Epithelial cell of esophagus (primary cell): ENCODE data around the gene EXOC3L2.

Experiments used
- DNase-seq: peaks from one replicate; pipeline ENCODE4 v3.0.0; 2010; ENCODE audit warnings: low read depth
- H3K4me3 ChIP-seq: 2 replicates; pipeline ENCODE4 v1.5.1; 2011; ENCODE audit warnings: mild to moderate bottlenecking, low read length, control low read depth
- CTCF ChIP-seq: IDR thresholded peaks from 2 replicates; pipeline ENCODE4 v1.5.1; 2011; ENCODE audit warnings: low read depth, mild to moderate bottlenecking, low read length, control low read depth, inconsistent platforms; ENCODE audit not compliant: insufficient read depth; ENCODE audit errors: missing control alignments

Gene EXOC3L2

GRCh38 chr19:45279587-45280192 lies 34.5 kb upstream of the EXOC3L2 start:
- TF ChIP-seq CTCF = no peak
- no peak overlapping the region for H3K4me3 ChIP-seq
- DNase-seq = no peak

GRCh38 chr19:45278087-45278486 lies 32.9 kb upstream of the EXOC3L2 start:
- TF ChIP-seq CTCF = no peak
- no peak overlapping the region for H3K4me3 ChIP-seq
- no peak for DNase-seq

GRCh38 chr19:45276284-45276687 lies 31.1 kb upstream of the EXOC3L2 start:
- no peak for DNase-seq

GRCh38 chr19:45275370-45275971 lies 30.3 kb upstream of the EXOC3L2 start:
- H3K4me3 ChIP-seq = no peak overlapping the region
- no peak for DNase-seq
- TF ChIP-seq CTCF = no peak

More at GRCh38 chr19:45276284-45276687, 31.1 kb upstream of the EXOC3L2 start:
- TF ChIP-seq CTCF = no peak
- no peak overlapping the region for H3K4me3 ChIP-seq

GRCh38 chr19:45273521-45273855 lies 28.3 kb upstream of the EXOC3L2 start:
- TF ChIP-seq CTCF = no peak
- DNase-seq = no peak

GRCh38 chr19:45271735-45272108 lies 26.5 kb upstream of the EXOC3L2 start:
- TF ChIP-seq CTCF = no peak
- H3K4me3 ChIP-seq = no peak overlapping the region
- DNase-seq = no peak

More at GRCh38 chr19:45273521-45273855, 28.3 kb upstream of the EXOC3L2 start:
- H3K4me3 ChIP-seq = no peak overlapping the region
